HG03571 (cell line): ENCODE measurements around the gene PLEKHG1.

Experiments used
- ATAC-seq: cut with Tn5 transposase; IDR thresholded peaks from one replicate; pipeline ENCODE4 v1.9.1; 2021; ENCODE audit not compliant: unreplicated experiment

Gene PLEKHG1

GRCh38 chr6:150588888-150589499 lies 10.7 kb upstream of the PLEKHG1 start:
- no peak for ATAC-seq

GRCh38 chr6:150589852-150590251 lies 9.8 kb upstream of the PLEKHG1 start:
- no peak for ATAC-seq

- ATAC-seq: no peak
These were observed 9.2 kb upstream of the PLEKHG1 start for GRCh38 chr6:150590446-150590845.

GRCh38 chr6:150592377-150592995 lies 7.2 kb upstream of the PLEKHG1 start:
- no peak for ATAC-seq

- ATAC-seq: no peak
These were observed 6.6 kb upstream of the PLEKHG1 start for GRCh38 chr6:150593119-150593518.

GRCh38 chr6:150596439-150596838 lies 3.2 kb upstream of the PLEKHG1 start:
- ATAC-seq: no peak

- no peak for ATAC-seq
These were observed 1.3 kb upstream of the PLEKHG1 start for GRCh38 chr6:150598401-150598800.

- no peak for ATAC-seq
These were observed 857 bp upstream of the PLEKHG1 start for GRCh38 chr6:150598858-150599198.

GRCh38 chr6:150600010-150600300 lies 270 bp downstream of the PLEKHG1 start:
- peak; percentile 20 for ATAC-seq

- peak; percentile 64 for ATAC-seq
These were observed 774 bp downstream of the PLEKHG1 start for GRCh38 chr6:150600301-150601017.

- ATAC-seq: no peak
These were observed 1.8 kb downstream of the PLEKHG1 start for GRCh38 chr6:150601439-150601838.

- ATAC-seq: no peak
These were observed 3.5 kb downstream of the PLEKHG1 start for GRCh38 chr6:150603176-150603575.

GRCh38 chr6:150604467-150604866 lies 4.8 kb downstream of the PLEKHG1 start:
- ATAC-seq: no peak

GRCh38 chr6:150605333-150605732 lies 5.6 kb downstream of the PLEKHG1 start:
- no peak for ATAC-seq

- no peak for ATAC-seq
These were observed 6.5 kb downstream of the PLEKHG1 start for GRCh38 chr6:150606168-150606591.

GRCh38 chr6:150606647-150607328 lies 7.1 kb downstream of the PLEKHG1 start:
- no peak for ATAC-seq

GRCh38 chr6:150607329-150607650 lies 7.6 kb downstream of the PLEKHG1 start:
- ATAC-seq: no peak

- ATAC-seq: no peak
These were observed 10.9 kb downstream of the PLEKHG1 start for GRCh38 chr6:150610584-150610983.

- no peak for ATAC-seq
These were observed 13.6 kb downstream of the PLEKHG1 start for GRCh38 chr6:150613269-150613668.

- no peak for ATAC-seq
These were observed 16.3 kb downstream of the PLEKHG1 start for GRCh38 chr6:150615967-150616366.

GRCh38 chr6:150616586-150616985 lies 16.9 kb downstream of the PLEKHG1 start:
- no peak for ATAC-seq

GRCh38 chr6:150617062-150617461 lies 17.4 kb downstream of the PLEKHG1 start:
- ATAC-seq: no peak
